IPS-18c (cell line): ENCODE results near the gene STX4.

Experiments used
- H3K4me3 ChIP-seq: 2 replicates; pipeline ENCODE4 v1.7.0; 2013; ENCODE audit warnings: low read depth, mild to moderate bottlenecking, low read length, moderate library complexity; ENCODE audit not compliant: insufficient read depth
- H3K9me3 ChIP-seq: one replicate; pipeline ENCODE4 v1.6.1; 2013; ENCODE audit warnings: mild to moderate bottlenecking, low read length, moderate library complexity; ENCODE audit not compliant: control insufficient read depth, insufficient read depth

STX4 gene

DNA sequence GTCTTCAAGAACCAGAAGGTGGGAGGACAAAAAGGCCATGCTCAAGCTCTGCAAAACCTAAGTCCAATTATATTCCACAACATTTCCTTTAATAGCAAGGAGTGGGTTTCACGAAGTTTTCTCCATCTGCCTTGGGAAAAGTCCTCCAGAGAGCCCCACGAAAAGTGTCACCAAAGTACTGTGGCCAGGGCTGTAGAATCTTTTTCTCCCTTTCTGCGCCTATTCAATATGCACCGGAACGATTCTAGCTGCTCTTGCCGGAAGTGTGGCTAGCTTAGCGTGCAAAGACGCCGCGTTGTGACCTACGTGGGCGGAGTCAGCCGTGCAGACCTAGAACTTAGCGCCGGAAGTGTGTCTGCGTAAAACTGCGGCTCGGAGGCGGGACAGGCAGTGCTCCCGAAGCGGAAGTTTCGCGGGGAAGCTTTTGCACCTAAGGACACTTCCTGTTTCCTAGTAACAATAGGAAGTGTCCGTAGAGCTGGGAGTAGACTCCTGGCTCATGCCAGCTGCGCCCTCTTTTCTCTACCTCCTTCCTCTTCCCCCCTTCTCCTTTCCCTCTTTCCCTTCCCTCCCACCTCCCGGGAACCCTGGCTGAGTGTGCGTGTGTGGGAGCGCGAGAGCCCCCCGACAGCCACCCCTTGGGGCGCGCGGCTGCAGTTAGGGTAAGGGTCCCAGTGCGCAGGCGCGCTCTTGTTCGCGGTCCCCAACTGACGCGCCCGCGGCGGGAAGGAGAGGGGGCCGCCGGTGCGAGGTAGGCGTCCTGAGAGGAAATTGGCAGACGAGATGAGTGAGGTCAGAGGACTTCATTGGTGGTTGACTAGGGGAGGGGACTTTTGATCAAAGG, 40.8 kb downstream of the STX4 start, which contains the start of the genes ZNF646 and ZNF668:
TSS of gene ZNF646 (plus strand) at position 453 of the 844 bp plus-strand sequence. CDS start 1,903 bp downstream, outside the sequence.
TSS of gene ZNF668 (minus strand) at position 271 of the 844 bp plus-strand sequence. CDS start 9,781 bp downstream, outside the sequence.
- H3K4me3 ChIP-seq = peak within 1 kb of the TSS; percentile 100
- H3K9me3 ChIP-seq = no peaks in the 10 kb centered on the region

GRCh38 chr16:31074814-31075183, 41.4 kb downstream of the STX4 start:
- Histone ChIP-seq H3K9me3 (no peaks in the 10 kb centered on the region), H3K4me3 (peak overlapping the region; percentile 100)

GRCh38 chr16:31076319-31076718, 43.0 kb downstream of the STX4 start:
- H3K4me3 ChIP-seq = no peak overlapping the region

DNA sequence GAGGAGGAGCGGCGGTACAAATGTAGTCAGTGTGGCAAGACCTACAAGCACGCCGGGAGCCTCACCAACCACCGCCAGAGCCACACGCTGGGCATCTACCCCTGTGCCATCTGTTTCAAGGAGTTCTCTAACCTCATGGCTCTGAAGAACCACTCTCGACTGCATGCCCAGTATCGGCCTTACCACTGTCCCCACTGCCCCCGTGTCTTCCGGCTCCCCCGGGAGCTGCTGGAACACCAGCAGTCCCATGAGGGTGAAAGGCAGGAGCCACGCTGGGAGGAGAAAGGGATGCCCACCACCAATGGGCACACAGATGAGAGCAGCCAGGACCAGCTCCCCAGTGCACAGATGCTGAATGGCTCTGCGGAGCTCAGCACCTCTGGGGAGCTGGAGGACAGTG, 43.7 kb downstream of the STX4 start:
- Histone ChIP-seq H3K9me3 (no peaks in the 10 kb centered on the region), H3K4me3 (no peak overlapping the region)

More at GRCh38 chr16:31076319-31076718, 43.0 kb downstream of the STX4 start:
- H3K9me3 ChIP-seq = no peaks in the 10 kb centered on the region

DNA sequence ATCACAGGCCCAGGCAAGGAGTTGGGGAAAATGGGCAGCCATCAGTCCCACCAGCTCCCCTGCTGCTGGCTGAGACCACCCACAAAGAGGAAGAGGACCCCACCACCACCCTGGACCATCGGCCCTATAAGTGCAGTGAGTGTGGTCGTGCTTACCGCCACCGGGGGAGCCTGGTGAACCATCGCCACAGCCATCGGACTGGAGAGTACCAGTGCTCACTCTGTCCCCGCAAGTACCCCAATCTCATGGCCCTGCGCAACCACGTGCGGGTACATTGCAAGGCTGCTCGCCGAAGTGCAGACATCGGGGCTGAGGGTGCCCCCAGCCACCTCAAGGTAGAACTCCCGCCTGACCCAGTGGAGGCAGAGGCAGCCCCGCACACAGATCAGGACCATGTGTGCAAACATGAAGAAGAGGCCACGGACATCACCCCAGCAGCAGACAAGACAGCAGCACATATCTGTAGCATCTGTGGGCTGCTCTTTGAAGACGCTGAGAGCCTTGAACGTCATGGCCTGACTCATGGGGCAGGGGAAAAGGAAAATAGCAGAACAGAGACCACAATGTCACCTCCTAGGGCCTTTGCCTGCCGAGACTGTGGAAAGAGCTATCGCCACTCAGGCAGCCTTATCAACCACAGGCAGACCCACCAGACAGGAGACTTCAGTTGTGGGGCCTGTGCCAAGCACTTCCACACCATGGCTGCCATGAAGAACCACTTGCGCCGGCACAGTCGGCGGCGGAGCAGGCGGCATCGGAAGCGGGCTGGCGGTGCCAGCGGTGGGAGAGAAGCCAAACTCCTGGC, 44.4 kb downstream of the STX4 start:
- Histone ChIP-seq H3K4me3 (no peak overlapping the region), H3K9me3 (no peaks in the 10 kb centered on the region)

GRCh38 chr16:31078597-31079341, 45.4 kb downstream of the STX4 start:
- Histone ChIP-seq H3K4me3 (no peak overlapping the region), H3K9me3 (no peaks in the 10 kb centered on the region)

DNA sequence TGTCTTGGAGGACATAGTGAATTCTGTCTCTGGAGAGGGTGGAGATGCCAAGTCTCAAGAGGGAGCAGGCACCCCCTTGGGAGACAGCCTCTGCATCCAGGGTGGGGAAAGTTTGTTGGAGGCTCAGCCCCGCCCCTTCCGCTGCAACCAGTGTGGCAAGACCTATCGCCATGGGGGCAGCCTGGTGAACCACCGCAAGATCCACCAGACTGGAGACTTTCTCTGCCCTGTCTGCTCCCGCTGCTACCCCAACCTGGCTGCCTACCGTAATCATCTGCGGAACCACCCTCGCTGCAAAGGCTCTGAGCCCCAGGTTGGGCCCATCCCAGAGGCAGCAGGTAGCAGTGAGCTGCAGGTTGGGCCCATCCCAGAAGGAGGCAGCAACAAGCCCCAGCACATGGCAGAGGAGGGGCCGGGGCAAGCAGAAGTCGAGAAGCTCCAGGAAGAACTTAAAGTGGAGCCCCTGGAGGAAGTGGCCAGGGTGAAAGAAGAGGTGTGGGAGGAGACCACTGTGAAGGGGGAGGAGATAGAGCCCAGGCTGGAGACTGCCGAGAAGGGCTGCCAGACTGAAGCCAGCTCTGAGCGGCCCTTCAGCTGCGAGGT, 46.1 kb downstream of the STX4 start:
- no peaks in the 10 kb centered on the region for H3K9me3 ChIP-seq
- H3K4me3 ChIP-seq = no peak overlapping the region

- no peak overlapping the region for H3K4me3 ChIP-seq
- H3K9me3 ChIP-seq = no peaks in the 10 kb centered on the region
These were observed 46.8 kb downstream of the STX4 start for GRCh38 chr16:31080035-31080629.

GRCh38 chr16:31080756-31081419, 47.5 kb downstream of the STX4 start:
- Histone ChIP-seq H3K4me3 (no peak overlapping the region), H3K9me3 (no peaks in the 10 kb centered on the region)

DNA sequence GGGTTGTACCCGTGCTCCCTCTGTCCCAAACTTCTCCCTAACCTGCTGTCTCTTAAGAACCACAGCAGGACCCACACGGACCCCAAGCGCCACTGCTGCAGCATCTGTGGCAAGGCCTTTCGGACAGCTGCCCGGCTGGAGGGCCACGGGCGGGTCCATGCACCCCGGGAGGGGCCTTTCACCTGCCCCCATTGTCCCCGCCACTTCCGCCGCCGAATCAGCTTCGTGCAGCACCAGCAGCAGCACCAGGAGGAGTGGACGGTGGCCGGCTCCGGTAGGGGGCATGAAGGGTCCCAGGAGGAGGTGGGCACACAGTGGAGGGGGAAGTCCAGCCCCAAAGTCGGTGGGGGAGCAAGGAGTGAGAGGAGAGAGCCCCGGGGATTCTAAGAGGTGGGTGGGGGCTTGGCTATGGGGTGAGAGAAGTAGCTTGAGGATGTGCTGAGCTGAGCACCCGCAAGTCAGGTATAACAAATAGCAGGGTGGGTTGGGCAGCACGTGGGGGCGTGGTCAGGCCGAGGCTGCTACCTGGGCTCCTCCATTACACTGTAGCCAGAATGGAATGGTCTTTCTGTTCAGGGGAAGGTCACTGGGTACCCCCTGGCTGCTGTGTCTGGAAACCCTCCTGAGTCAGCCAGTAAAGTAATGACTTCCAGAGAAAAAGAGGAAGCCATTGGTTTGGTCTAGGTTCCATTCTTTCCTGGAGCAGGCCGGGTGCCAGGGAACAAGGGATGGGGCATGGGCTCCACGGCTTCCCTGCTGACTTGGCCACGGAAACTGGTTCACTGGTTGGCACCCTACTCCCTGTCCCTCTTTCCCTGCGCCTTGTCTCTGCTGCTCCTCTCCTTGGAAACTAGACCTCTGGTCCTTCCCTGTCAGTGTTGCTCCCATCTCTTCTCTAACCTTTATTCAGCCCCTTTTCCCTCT, 48.3 kb downstream of the STX4 start:
- Histone ChIP-seq H3K4me3 (no peak overlapping the region), H3K9me3 (no peaks in the 10 kb centered on the region)

DNA sequence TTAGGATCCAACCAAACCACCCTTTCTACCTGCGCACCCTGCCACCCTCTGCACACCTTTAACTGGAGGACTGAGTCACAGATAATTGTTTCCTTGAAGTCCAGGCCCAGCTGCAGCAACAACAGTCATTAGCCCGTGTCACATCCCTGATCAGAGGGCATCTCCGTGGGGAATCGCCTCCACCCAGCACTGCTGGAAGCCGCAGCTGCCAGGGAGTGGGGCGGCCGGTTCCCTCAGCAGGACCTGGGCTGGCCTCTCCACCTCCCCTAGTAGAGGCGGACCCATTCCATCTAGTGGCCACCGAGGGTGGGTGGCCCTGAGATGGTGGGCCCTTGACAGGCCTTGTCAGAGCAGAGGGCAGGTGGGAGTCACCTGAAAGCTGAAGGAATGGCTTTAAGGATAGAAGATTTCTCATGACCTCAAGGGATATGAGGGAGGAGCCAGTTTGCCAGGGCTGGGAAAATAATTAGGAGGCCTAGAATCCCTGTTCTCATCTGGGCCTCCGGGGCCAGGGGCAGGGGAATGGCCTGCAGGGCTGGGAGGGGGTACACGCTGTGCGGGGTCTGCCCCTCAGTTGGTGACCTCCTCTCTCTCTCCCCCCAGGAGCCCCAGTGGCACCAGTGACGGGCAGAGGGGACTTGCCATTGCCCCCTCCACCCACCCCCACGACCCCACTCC, 49.1 kb downstream of the STX4 start:
- Histone ChIP-seq H3K9me3 (no peaks in the 10 kb centered on the region), H3K4me3 (no peak overlapping the region)

GRCh38 chr16:31083081-31083480, 49.7 kb downstream of the STX4 start:
- Histone ChIP-seq H3K4me3 (no peak overlapping the region), H3K9me3 (no peaks in the 10 kb centered on the region)

GRCh38 chr16:31083556-31083955, 50.2 kb downstream of the STX4 start:
- H3K4me3 ChIP-seq = no peak overlapping the region
- no peaks in the 10 kb centered on the region for H3K9me3 ChIP-seq

DNA sequence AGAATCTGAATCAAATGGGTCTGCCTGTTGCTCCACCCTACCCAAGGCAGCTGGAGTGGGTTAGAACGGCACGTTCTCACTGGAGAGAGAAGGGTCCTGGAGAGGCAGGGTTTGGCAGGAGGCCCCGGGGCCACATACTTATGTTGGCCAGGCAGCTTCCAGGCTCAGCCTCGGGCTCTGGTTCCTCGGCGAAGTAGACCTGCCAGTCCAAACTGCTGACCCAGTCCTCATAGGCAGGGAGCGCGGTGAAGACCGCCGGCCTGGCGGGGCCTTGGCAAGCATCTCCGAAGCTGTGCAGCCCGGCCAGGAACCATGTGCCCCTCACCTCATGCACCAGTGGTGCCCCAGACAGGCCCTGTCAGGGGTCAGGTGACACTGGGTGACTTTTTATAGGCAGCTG, 50.6 kb downstream of the STX4 start:
- Histone ChIP-seq H3K4me3 (no peak overlapping the region), H3K9me3 (no peaks in the 10 kb centered on the region)
